Measurements from ENCODE around the gene WDR44.

The WDR44 gene

GRCh38 chrX:118497180-118497818 is 151.4 kb downstream of the WDR44 start:
- Histone ChIP-seq H3K4me1 (ENCODE audit: control insufficient read depth in 2 of 2, insufficient read depth in 1 of 2, low read depth in 1 of 2, low read length in 2 of 2) (peaks cover 0 to 7% of the 10 kb centered on the region in 2 donors), H2BK5ac (ENCODE audit: low read length) (no peak overlapping the region), H3K27me3 (ENCODE audit: control insufficient read depth in 3 of 3, insufficient read depth in 3 of 3, low read depth in 1 of 3, low read length in 3 of 3) (no peaks in the 10 kb centered on the region), H3K79me1 (ENCODE audit: low read depth, low read length) (peaks cover 2% of the 10 kb centered on the region), H3K9ac (ENCODE audit: low read depth, low read length, poor library complexity) (no peak overlapping the region), H3K4me3 (ENCODE audit: low read length in 2 of 2) (peak overlapping the region in 1 of 2 donors; percentile 54), H2BK120ac (ENCODE audit: low read depth, low read length) (no peak overlapping the region), H3K23ac (ENCODE audit: low read depth, low read length, poor library complexity) (no peak overlapping the region), H3K4me2 (ENCODE audit: insufficient read depth, low read length, poor library complexity, severe bottlenecking) (no peak overlapping the region), H2BK15ac (ENCODE audit: low read length) (no peak overlapping the region), H2AFZ (ENCODE audit: low read length) (no peak overlapping the region), H3K18ac (ENCODE audit: low read length) (no peak overlapping the region), H3K36me3 (replicated peaks in 1 of 2; ENCODE audit: control insufficient read depth in 2 of 2, insufficient read depth in 2 of 2, low read length in 2 of 2) (no peaks in the 10 kb centered on the region), H3K27ac (replicated peaks; ENCODE audit: low read length) (no peak overlapping the region), H2BK12ac (ENCODE audit: low read length) (no peak overlapping the region), H4K8ac (ENCODE audit: low read depth, low read length) (no peak overlapping the region), H4K91ac (ENCODE audit: low read depth, low read length, poor library complexity) (no peak overlapping the region), H3K9me3 (replicated peaks in 1 of 2; ENCODE audit: control insufficient read depth in 2 of 2, insufficient read depth in 1 of 2, low read depth in 1 of 2, low read length in 2 of 2) (peaks cover 0 to 3% of the 10 kb centered on the region in 2 donors), H3K14ac (ENCODE audit: low read length) (no peak overlapping the region), H3K4ac (ENCODE audit: low read length) (no peak overlapping the region), H2AK5ac (ENCODE audit: low read depth, low read length) (no peak overlapping the region)
- no peak for DNase-seq (ENCODE audit: low spot score)
- WGBS, 2 donors (ENCODE audit: extremely low coverage in 2 of 2, insufficient read length in 2 of 2, insufficient replicate concordance in 1 of 2): no CpG with 5 or more reads among the region's 7 CpGs

GRCh38 chrX:118498351-118498750 is 152.4 kb downstream of the WDR44 start:
- no peak overlapping the region for H2BK5ac ChIP-seq (ENCODE audit: low read length)
- no peak overlapping the region for H4K8ac ChIP-seq (ENCODE audit: low read depth, low read length)
- H3K27me3 ChIP-seq (ENCODE audit: control insufficient read depth in 3 of 3, insufficient read depth in 3 of 3, low read depth in 1 of 3, low read length in 3 of 3): no peaks in the 10 kb centered on the region
- no peak overlapping the region for H2BK15ac ChIP-seq (ENCODE audit: low read length)
- H3K18ac ChIP-seq (ENCODE audit: low read length): no peak overlapping the region
- peaks cover 0 to 7% of the 10 kb centered on the region in 2 donors for H3K4me1 ChIP-seq (ENCODE audit: control insufficient read depth in 2 of 2, insufficient read depth in 1 of 2, low read depth in 1 of 2, low read length in 2 of 2)
- H3K27ac ChIP-seq (replicated peaks; ENCODE audit: low read length): no peak overlapping the region
- no peak overlapping the region for H3K4me3 ChIP-seq (ENCODE audit: low read length in 2 of 2)
- no peak overlapping the region for H3K9ac ChIP-seq (ENCODE audit: low read depth, low read length, poor library complexity)
- H2BK120ac ChIP-seq (ENCODE audit: low read depth, low read length): no peak overlapping the region
- H4K91ac ChIP-seq (ENCODE audit: low read depth, low read length, poor library complexity): no peak overlapping the region
- H2AFZ ChIP-seq (ENCODE audit: low read length): no peak overlapping the region
- no peak for DNase-seq (ENCODE audit: low spot score)
- no peak overlapping the region for H3K14ac ChIP-seq (ENCODE audit: low read length)
- H2BK12ac ChIP-seq (ENCODE audit: low read length): no peak overlapping the region
- H3K4me2 ChIP-seq (ENCODE audit: insufficient read depth, low read length, poor library complexity, severe bottlenecking): no peak overlapping the region
- H3K9me3 ChIP-seq (replicated peaks in 1 of 2; ENCODE audit: control insufficient read depth in 2 of 2, insufficient read depth in 1 of 2, low read depth in 1 of 2, low read length in 2 of 2): peaks cover 0 to 8% of the 10 kb centered on the region in 2 donors
- H3K23ac ChIP-seq (ENCODE audit: low read depth, low read length, poor library complexity): no peak overlapping the region
- no CpG with 5 or more reads among the region's 3 CpGs for WGBS, 2 donors (ENCODE audit: extremely low coverage in 2 of 2, insufficient read length in 2 of 2, insufficient replicate concordance in 1 of 2)
- no peak overlapping the region for H3K4ac ChIP-seq (ENCODE audit: low read length)
- no peaks in the 10 kb centered on the region for H3K36me3 ChIP-seq (replicated peaks in 1 of 2; ENCODE audit: control insufficient read depth in 2 of 2, insufficient read depth in 2 of 2, low read length in 2 of 2)
- peaks cover 2% of the 10 kb centered on the region for H3K79me1 ChIP-seq (ENCODE audit: low read depth, low read length)
- no peak overlapping the region for H2AK5ac ChIP-seq (ENCODE audit: low read depth, low read length)

- H2AFZ ChIP-seq (ENCODE audit: low read length): no peak overlapping the region
- H3K9me3 ChIP-seq (replicated peaks in 1 of 2; ENCODE audit: control insufficient read depth in 2 of 2, insufficient read depth in 1 of 2, low read depth in 1 of 2, low read length in 2 of 2): peaks cover 0 to 8% of the 10 kb centered on the region in 2 donors
- no peak overlapping the region for H3K27ac ChIP-seq (replicated peaks; ENCODE audit: low read length)
- H3K27me3 ChIP-seq (ENCODE audit: control insufficient read depth in 3 of 3, insufficient read depth in 3 of 3, low read depth in 1 of 3, low read length in 3 of 3): no peaks in the 10 kb centered on the region
- no peaks in the 10 kb centered on the region for H3K36me3 ChIP-seq (replicated peaks in 1 of 2; ENCODE audit: control insufficient read depth in 2 of 2, insufficient read depth in 2 of 2, low read length in 2 of 2)
- DNase-seq (ENCODE audit: low spot score): no peak
- no peak overlapping the region for H2BK12ac ChIP-seq (ENCODE audit: low read length)
- peaks cover 2% of the 10 kb centered on the region for H3K79me1 ChIP-seq (ENCODE audit: low read depth, low read length)
- no peak overlapping the region for H2AK5ac ChIP-seq (ENCODE audit: low read depth, low read length)
- no peak overlapping the region for H3K4me2 ChIP-seq (ENCODE audit: insufficient read depth, low read length, poor library complexity, severe bottlenecking)
- no peak overlapping the region for H3K9ac ChIP-seq (ENCODE audit: low read depth, low read length, poor library complexity)
- no peak overlapping the region for H3K4me3 ChIP-seq (ENCODE audit: low read length in 2 of 2)
- no peak overlapping the region for H3K14ac ChIP-seq (ENCODE audit: low read length)
- no peak overlapping the region for H2BK5ac ChIP-seq (ENCODE audit: low read length)
- H3K23ac ChIP-seq (ENCODE audit: low read depth, low read length, poor library complexity): no peak overlapping the region
- H2BK120ac ChIP-seq (ENCODE audit: low read depth, low read length): no peak overlapping the region
- H3K18ac ChIP-seq (ENCODE audit: low read length): no peak overlapping the region
- no peak overlapping the region for H2BK15ac ChIP-seq (ENCODE audit: low read length)
- WGBS, 2 donors (ENCODE audit: extremely low coverage in 2 of 2, insufficient read length in 2 of 2, insufficient replicate concordance in 1 of 2): no CpG with 5 or more reads among the region's 2 CpGs
- no peak overlapping the region for H4K8ac ChIP-seq (ENCODE audit: low read depth, low read length)
- peaks cover 0 to 7% of the 10 kb centered on the region in 2 donors for H3K4me1 ChIP-seq (ENCODE audit: control insufficient read depth in 2 of 2, insufficient read depth in 1 of 2, low read depth in 1 of 2, low read length in 2 of 2)
- no peak overlapping the region for H4K91ac ChIP-seq (ENCODE audit: low read depth, low read length, poor library complexity)
- no peak overlapping the region for H3K4ac ChIP-seq (ENCODE audit: low read length)
Measured at GRCh38 chrX:118498755-118499154, 152.8 kb downstream of the WDR44 start.

DNA sequence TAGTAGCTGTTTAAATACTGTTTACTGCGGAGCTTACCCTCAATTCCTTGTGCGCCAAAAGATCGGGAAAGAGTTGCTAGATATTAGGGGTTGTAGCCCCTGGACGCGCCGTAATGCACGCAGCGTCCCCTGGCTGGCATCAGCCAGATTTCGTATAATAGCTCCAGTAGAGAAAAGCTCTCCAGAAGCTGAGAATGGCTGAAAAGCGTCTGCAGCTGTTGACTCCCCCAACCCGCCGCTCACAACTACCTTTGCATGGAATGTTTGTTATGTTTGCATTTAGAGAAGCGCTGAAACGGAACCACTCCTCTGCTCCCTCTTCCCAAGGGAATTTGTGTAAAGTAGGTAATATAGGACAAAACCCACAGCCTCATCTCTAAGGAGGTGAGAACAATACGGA is 153.4 kb downstream of the WDR44 start:
- no peak overlapping the region for H2BK120ac ChIP-seq (ENCODE audit: low read depth, low read length)
- H2BK15ac ChIP-seq (ENCODE audit: low read length): no peak overlapping the region
- peak overlapping the region; percentile 32 for H3K27ac ChIP-seq (replicated peaks; ENCODE audit: low read length)
- no peak overlapping the region for H3K23ac ChIP-seq (ENCODE audit: low read depth, low read length, poor library complexity)
- no peak overlapping the region for H2BK12ac ChIP-seq (ENCODE audit: low read length)
- H3K4me1 ChIP-seq (ENCODE audit: control insufficient read depth in 2 of 2, insufficient read depth in 1 of 2, low read depth in 1 of 2, low read length in 2 of 2): peaks cover 0 to 7% of the 10 kb centered on the region in 2 donors
- H2AFZ ChIP-seq (ENCODE audit: low read length): no peak overlapping the region
- H3K79me1 ChIP-seq (ENCODE audit: low read depth, low read length): peaks cover 2% of the 10 kb centered on the region
- no peak overlapping the region for H3K4me3 ChIP-seq (ENCODE audit: low read length in 2 of 2)
- H4K91ac ChIP-seq (ENCODE audit: low read depth, low read length, poor library complexity): no peak overlapping the region
- no peak overlapping the region for H3K9ac ChIP-seq (ENCODE audit: low read depth, low read length, poor library complexity)
- no peak overlapping the region for H3K4ac ChIP-seq (ENCODE audit: low read length)
- no peaks in the 10 kb centered on the region for H3K27me3 ChIP-seq (ENCODE audit: control insufficient read depth in 3 of 3, insufficient read depth in 3 of 3, low read depth in 1 of 3, low read length in 3 of 3)
- H2AK5ac ChIP-seq (ENCODE audit: low read depth, low read length): no peak overlapping the region
- H4K8ac ChIP-seq (ENCODE audit: low read depth, low read length): no peak overlapping the region
- no peak for DNase-seq (ENCODE audit: low spot score)
- no peak overlapping the region for H2BK5ac ChIP-seq (ENCODE audit: low read length)
- no CpG with 5 or more reads among the region's 15 CpGs for WGBS, 2 donors (ENCODE audit: extremely low coverage in 2 of 2, insufficient read length in 2 of 2, insufficient replicate concordance in 1 of 2)
- H3K9me3 ChIP-seq (replicated peaks in 1 of 2; ENCODE audit: control insufficient read depth in 2 of 2, insufficient read depth in 1 of 2, low read depth in 1 of 2, low read length in 2 of 2): peaks cover 0 to 8% of the 10 kb centered on the region in 2 donors
- H3K36me3 ChIP-seq (replicated peaks in 1 of 2; ENCODE audit: control insufficient read depth in 2 of 2, insufficient read depth in 2 of 2, low read length in 2 of 2): no peaks in the 10 kb centered on the region
- no peak overlapping the region for H3K4me2 ChIP-seq (ENCODE audit: insufficient read depth, low read length, poor library complexity, severe bottlenecking)
- H3K14ac ChIP-seq (ENCODE audit: low read length): no peak overlapping the region
- H3K18ac ChIP-seq (ENCODE audit: low read length): no peak overlapping the region
